SK-N-SH (cell line): ENCODE results near the gene ANKRD60. TPM values are rescaled to one million over a fixed set of nuclear protein-coding genes. Genes with fewer than 3 reads are reported as not detected.

Source experiments
- CTCF ChIA-PET: fragments of 300-600, 350-600 bp; formaldehyde crosslinking; extraction: SDS; loops from one replicate; lab custom pipeline; 2021; lab: Yijun Ruan, JAX
- POLR2A ChIA-PET: fragments of 350-600 bp; sonication (Branson Sonifier 250); formaldehyde crosslinking; extraction: SDS; loops from one replicate; lab custom pipeline; 2020; ENCODE audit warnings: antibody characterized with exemption, inconsistent platforms; lab: Yijun Ruan, JAX
- DNase-seq: peaks from one replicate; pipeline ENCODE4 v3.0.0; 2012
- H2AFZ ChIP-seq: fragments of 200-600 bp; sonication (generic); 2 replicates; pipeline ENCODE4 v1.8.1; 2016; ENCODE audit warnings: antibody characterized with exemption, mild to moderate bottlenecking, low read depth
- H3F3A ChIP-seq: fragments of 200-600 bp; sonication (generic); replicated peaks from 2 replicates; pipeline ENCODE3; 2016; ENCODE audit warnings: antibody characterized with exemption, mild to moderate bottlenecking; ENCODE audit not compliant: insufficient read depth
- H3K27ac ChIP-seq, 2 experiments: fragments of 200-500 bp in 1 of 2; fragments of 200-600 bp in 1 of 2; sonication (Bioruptor generic) in 1 of 2; sonication (generic), shearing (Covaris generic) in 1 of 2; 2 replicates each; pipeline versions ENCODE4 v1.5.1 to v1.6.1; 2014 to 2016; ENCODE audit warnings: low read depth in 2 of 2, inconsistent platforms in 1 of 2, low read length in 1 of 2, mild to moderate bottlenecking in 1 of 2, mixed read lengths in 1 of 2
- H3K27me3 ChIP-seq: fragments of 200-600 bp; sonication (generic), shearing (Covaris generic); 2 replicates; pipeline ENCODE4 v1.6.1; 2016; ENCODE audit warnings: mixed run types; ENCODE audit not compliant: insufficient read depth
- H3K36me3 ChIP-seq, 2 experiments: fragments of 200-500 bp in 1 of 2; fragments of 200-600 bp in 1 of 2; sonication (Bioruptor generic) in 1 of 2; sonication (generic) in 1 of 2; replicated peaks in 1 of 2; 2 replicates each; pipeline versions ENCODE3 to v1.5.1; 2014 to 2016; ENCODE audit warnings: low read length in 1 of 2, mild to moderate bottlenecking in 1 of 2; ENCODE audit not compliant: insufficient read depth in 2 of 2, control insufficient read depth in 1 of 2
- H3K4me1 ChIP-seq, 2 experiments: fragments of 200-500 bp in 1 of 2; fragments of 200-600 bp in 1 of 2; sonication (Bioruptor generic) in 1 of 2; sonication (generic), shearing (Covaris generic) in 1 of 2; 2 replicates each; pipeline versions ENCODE4 v1.5.1 to v1.6.1; 2014 to 2016; ENCODE audit warnings: low read depth in 1 of 2, low read length in 1 of 2, mixed run types in 1 of 2; ENCODE audit not compliant: insufficient read depth in 2 of 2, control insufficient read depth in 1 of 2
- H3K4me2 ChIP-seq: fragments of 200-600 bp; sonication (generic), shearing (Covaris generic); 2 replicates; pipeline ENCODE4 v1.6.1; 2017; ENCODE audit warnings: mixed run types
- H3K4me3 ChIP-seq, 2 experiments: fragments of 200-500 bp in 1 of 2; fragments of 200-600 bp in 1 of 2; sonication (Bioruptor generic) in 1 of 2; sonication (generic), shearing (Covaris generic) in 1 of 2; 2 replicates each; pipeline versions ENCODE4 v1.5.1 to v1.8.1; 2014 to 2016; ENCODE audit warnings: low read depth in 2 of 2, inconsistent platforms in 1 of 2, low read length in 1 of 2, mild to moderate bottlenecking in 1 of 2, mixed read lengths in 1 of 2, moderate library complexity in 1 of 2
- H3K79me2 ChIP-seq: fragments of 200-600 bp; sonication (generic); 2 replicates; pipeline ENCODE4 v1.8.1; 2017; ENCODE audit warnings: mild to moderate bottlenecking; ENCODE audit not compliant: insufficient read depth
- H3K9ac ChIP-seq: fragments of 200-600 bp; sonication (generic); 2 replicates; pipeline ENCODE4 v1.6.1; 2017; ENCODE audit warnings: mixed run types
- H3K9me2 ChIP-seq: fragments of 200-600 bp; sonication (generic); 2 replicates; pipeline ENCODE4 v1.6.1; 2017; ENCODE audit warnings: mixed run types
- H3K9me3 ChIP-seq: fragments of 200-600 bp; sonication (generic); 2 replicates; pipeline ENCODE4 v1.6.1; 2017; ENCODE audit warnings: mixed run types, mild to moderate bottlenecking, moderate library complexity
- H4K20me1 ChIP-seq: fragments of 200-600 bp; sonication (generic); 2 replicates; pipeline ENCODE4 v1.6.1; 2017; ENCODE audit warnings: mild to moderate bottlenecking, mixed run types; ENCODE audit not compliant: insufficient read depth
- CHD2 ChIP-seq: fragments of 150-350 bp; IDR thresholded peaks from 2 replicates; pipeline ENCODE4 v1.6.1; 2018; ENCODE audit warnings: low read length; ENCODE audit not compliant: partially characterized antibody
- ELF1 ChIP-seq: IDR thresholded peaks from 2 replicates; pipeline ENCODE4 v1.4.0; 2012
- EP300 ChIP-seq, 2 experiments: IDR thresholded peaks; 2 replicates each; pipeline versions ENCODE4 v1.4.0 to v1.6.1; 2012; ENCODE audit warnings: borderline replicate concordance in 1 of 2, low read depth in 1 of 2, low read length in 1 of 2
- EZH2phosphoT487 ChIP-seq: fragments of 200-600 bp; sonication (generic); IDR thresholded peaks from 2 replicates; pipeline ENCODE4 v1.6.1; 2017; ENCODE audit warnings: low read depth, mixed run types, mild to moderate bottlenecking, antibody characterized with exemption, moderate library complexity, borderline replicate concordance
- FOSL2 ChIP-seq: IDR thresholded peaks from 2 replicates; pipeline ENCODE4 v1.4.0; 2012; ENCODE audit warnings: low read depth, mild to moderate bottlenecking, moderate library complexity, borderline replicate concordance
- FOXM1 ChIP-seq: IDR thresholded peaks from 2 replicates; pipeline ENCODE4 v1.4.0; 2012; ENCODE audit warnings: low read depth, mild to moderate bottlenecking
- GATA2 ChIP-seq: sonication (generic); formaldehyde crosslinking; IDR thresholded peaks from 2 replicates; pipeline ENCODE4 v1.5.0; 2020; ENCODE audit warnings: mild to moderate bottlenecking, missing genetic modification reagents
- JUND ChIP-seq: IDR thresholded peaks from 2 replicates; pipeline ENCODE4 v1.4.0; 2012
- MEF2A ChIP-seq: IDR thresholded peaks from 2 replicates; pipeline ENCODE4 v1.4.0; 2012; ENCODE audit warnings: low read depth, borderline replicate concordance
- MXI1 ChIP-seq: IDR thresholded peaks from 2 replicates; pipeline ENCODE4 v1.6.1; 2012; ENCODE audit warnings: mild to moderate bottlenecking, low read depth, low read length, improper control_type of control experiment
- NFIC ChIP-seq: IDR thresholded peaks from 2 replicates; pipeline ENCODE4 v1.4.0; 2012; ENCODE audit warnings: borderline replicate concordance
- POLR2AphosphoS5 ChIP-seq: IDR thresholded peaks from 2 replicates; pipeline ENCODE4 v1.6.1; 2012; ENCODE audit warnings: low read depth, low read length
- RCOR1 ChIP-seq: fragments of 150-350 bp; IDR thresholded peaks from 2 replicates; pipeline ENCODE4 v1.6.1; 2017; ENCODE audit warnings: antibody characterized with exemption, low read length
- RXRA ChIP-seq: IDR thresholded peaks from 2 replicates; pipeline ENCODE4 v1.4.0; 2012; ENCODE audit warnings: low read depth, mild to moderate bottlenecking, borderline replicate concordance
- SMC3 ChIP-seq: IDR thresholded peaks from 2 replicates; pipeline ENCODE4 v1.6.1; 2012; ENCODE audit warnings: low read depth, low read length, improper control_type of control experiment
- USF1 ChIP-seq: IDR thresholded peaks from 2 replicates; pipeline ENCODE4 v1.4.0; 2012; ENCODE audit warnings: low read depth, borderline replicate concordance
- WGBS: methylation state at CpG from one replicate; pipeline ENCODE4 v1.1.6; 2017; ENCODE audit warnings: low lambda C conversion rate; 5-methylcytosine and 5-hydroxymethylcytosine counted together
- polyA plus RNA-seq, 3 experiments: library from polyadenylated mRNA; depleted of rRNA; stranded (reverse); fragments of >200 nt; gene quantifications; 2 replicates each; pipeline ENCODE4 v1.2.3, GENCODE V29; 2012
- TF ChIP-seq, protein P1 (sequence below): fragments of 200-600 bp; sonication (generic); IDR thresholded peaks from 2 replicates; pipeline ENCODE4 v1.6.1; 2017; ENCODE audit warnings: antibody characterized with exemption, mild to moderate bottlenecking, moderate library complexity
- TF ChIP-seq, protein P2 (sequence below): IDR thresholded peaks from 2 replicates; pipeline ENCODE4 v1.6.1; 2012; ENCODE audit warnings: mild to moderate bottlenecking, low read depth, low read length, moderate library complexity

Gene ANKRD60
- polyA plus RNA-seq, 1 of the 3 experiments (the other 2 are of a cell fraction) = not detected

DNA sequence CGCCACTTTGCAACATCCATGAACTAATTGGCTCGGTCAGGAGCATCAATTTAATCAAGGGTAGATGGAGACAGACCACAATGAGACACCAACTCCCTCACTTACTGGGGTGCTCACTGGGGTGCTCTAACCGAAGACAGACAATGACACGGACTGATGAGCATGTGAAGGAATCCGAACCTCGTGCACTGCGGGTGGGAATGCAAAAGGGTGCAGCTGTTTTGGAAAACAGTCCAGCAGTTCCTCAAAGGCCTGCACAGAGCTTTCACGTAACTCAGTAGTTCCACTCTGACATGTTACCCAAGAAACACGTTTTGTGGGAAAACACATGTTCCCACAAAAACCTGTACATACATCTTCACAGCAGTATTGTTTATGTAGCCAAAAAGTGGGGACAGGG is 26.8 kb downstream of the ANKRD60 start:
- POLR2A ChIA-PET = interaction anchor here (0.6 kb wide), 1 partner anchor 70 kb away, joined by 3 read pairs; no protein-coding TSS in a partner anchor
- TF ChIP-seq ELF1 = no peak
- no peak for TF ChIP-seq JUND
- TF ChIP-seq, protein P1, sequence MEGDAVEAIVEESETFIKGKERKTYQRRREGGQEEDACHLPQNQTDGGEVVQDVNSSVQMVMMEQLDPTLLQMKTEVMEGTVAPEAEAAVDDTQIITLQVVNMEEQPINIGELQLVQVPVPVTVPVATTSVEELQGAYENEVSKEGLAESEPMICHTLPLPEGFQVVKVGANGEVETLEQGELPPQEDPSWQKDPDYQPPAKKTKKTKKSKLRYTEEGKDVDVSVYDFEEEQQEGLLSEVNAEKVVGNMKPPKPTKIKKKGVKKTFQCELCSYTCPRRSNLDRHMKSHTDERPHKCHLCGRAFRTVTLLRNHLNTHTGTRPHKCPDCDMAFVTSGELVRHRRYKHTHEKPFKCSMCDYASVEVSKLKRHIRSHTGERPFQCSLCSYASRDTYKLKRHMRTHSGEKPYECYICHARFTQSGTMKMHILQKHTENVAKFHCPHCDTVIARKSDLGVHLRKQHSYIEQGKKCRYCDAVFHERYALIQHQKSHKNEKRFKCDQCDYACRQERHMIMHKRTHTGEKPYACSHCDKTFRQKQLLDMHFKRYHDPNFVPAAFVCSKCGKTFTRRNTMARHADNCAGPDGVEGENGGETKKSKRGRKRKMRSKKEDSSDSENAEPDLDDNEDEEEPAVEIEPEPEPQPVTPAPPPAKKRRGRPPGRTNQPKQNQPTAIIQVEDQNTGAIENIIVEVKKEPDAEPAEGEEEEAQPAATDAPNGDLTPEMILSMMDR = no peak
- TF ChIP-seq RXRA = no peak
- TF ChIP-seq SMC3 = no peak
- TF ChIP-seq FOXM1 = no peak
- TF ChIP-seq NFIC = no peak
- TF ChIP-seq CHD2 = no peak
- no peak for TF ChIP-seq USF1
- no peak for TF ChIP-seq EP300 (IDR thresholded peaks at IDR 0.05; ENCODE audit: borderline replicate concordance in 1 of 2, low read depth in 1 of 2, low read length in 1 of 2)
- no peak for TF ChIP-seq EZH2phosphoT487
- TF ChIP-seq MEF2A = no peak
- no peak for TF ChIP-seq FOSL2
- no peak for TF ChIP-seq GATA2 (CRISPR knock-in tag)
- TF ChIP-seq RCOR1 = no peak
- no peak for TF ChIP-seq MXI1
- no peak for TF ChIP-seq POLR2AphosphoS5
- TF ChIP-seq, protein P2, sequence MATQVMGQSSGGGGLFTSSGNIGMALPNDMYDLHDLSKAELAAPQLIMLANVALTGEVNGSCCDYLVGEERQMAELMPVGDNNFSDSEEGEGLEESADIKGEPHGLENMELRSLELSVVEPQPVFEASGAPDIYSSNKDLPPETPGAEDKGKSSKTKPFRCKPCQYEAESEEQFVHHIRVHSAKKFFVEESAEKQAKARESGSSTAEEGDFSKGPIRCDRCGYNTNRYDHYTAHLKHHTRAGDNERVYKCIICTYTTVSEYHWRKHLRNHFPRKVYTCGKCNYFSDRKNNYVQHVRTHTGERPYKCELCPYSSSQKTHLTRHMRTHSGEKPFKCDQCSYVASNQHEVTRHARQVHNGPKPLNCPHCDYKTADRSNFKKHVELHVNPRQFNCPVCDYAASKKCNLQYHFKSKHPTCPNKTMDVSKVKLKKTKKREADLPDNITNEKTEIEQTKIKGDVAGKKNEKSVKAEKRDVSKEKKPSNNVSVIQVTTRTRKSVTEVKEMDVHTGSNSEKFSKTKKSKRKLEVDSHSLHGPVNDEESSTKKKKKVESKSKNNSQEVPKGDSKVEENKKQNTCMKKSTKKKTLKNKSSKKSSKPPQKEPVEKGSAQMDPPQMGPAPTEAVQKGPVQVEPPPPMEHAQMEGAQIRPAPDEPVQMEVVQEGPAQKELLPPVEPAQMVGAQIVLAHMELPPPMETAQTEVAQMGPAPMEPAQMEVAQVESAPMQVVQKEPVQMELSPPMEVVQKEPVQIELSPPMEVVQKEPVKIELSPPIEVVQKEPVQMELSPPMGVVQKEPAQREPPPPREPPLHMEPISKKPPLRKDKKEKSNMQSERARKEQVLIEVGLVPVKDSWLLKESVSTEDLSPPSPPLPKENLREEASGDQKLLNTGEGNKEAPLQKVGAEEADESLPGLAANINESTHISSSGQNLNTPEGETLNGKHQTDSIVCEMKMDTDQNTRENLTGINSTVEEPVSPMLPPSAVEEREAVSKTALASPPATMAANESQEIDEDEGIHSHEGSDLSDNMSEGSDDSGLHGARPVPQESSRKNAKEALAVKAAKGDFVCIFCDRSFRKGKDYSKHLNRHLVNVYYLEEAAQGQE = no peak
- Histone ChIP-seq H3K27me3 (no peaks in the 10 kb centered on the region), H3K9ac (no peak overlapping the region), H3K9me2 (no peaks in the 10 kb centered on the region), H3K79me2 (no peaks in the 10 kb centered on the region), H3K27ac (no peak overlapping the region), H3K4me1 (no peaks in the 10 kb centered on the region; a peak in 1 of 4 replicates), H3K4me2 (no peak overlapping the region), H4K20me1 (no peaks in the 10 kb centered on the region), H3K4me3 (no peak overlapping the region), H3K9me3 (no peaks in the 10 kb centered on the region), H3F3A (no peaks in the 10 kb centered on the region), H3K36me3 (no peaks in the 10 kb centered on the region), H2AFZ (no peak overlapping the region)
- DNase-seq = no peak
- CTCF ChIA-PET = interaction anchor here (1.3 to 2.9 kb wide), 3 partner anchors 579 to 605 kb away, joined by 3 to 9 read pairs (median 3); no protein-coding TSS in a partner anchor
- 72% methylated on average over 9 of the region's 9 CpGs for WGBS
